GM20000 (cell line): ENCODE data around the gene FER1L5.

Experiments
- DNase-seq: peaks from one replicate; pipeline ENCODE4 v3.0.0; 2012; ENCODE audit warnings: low spot score
- TF ChIP-seq, protein P1 (sequence below): IDR thresholded peaks from 2 replicates; pipeline ENCODE4 v1.5.1; 2012; ENCODE audit warnings: mild to moderate bottlenecking, control low read depth; ENCODE audit errors: extremely low read depth, missing control alignments

Gene FER1L5

DNA sequence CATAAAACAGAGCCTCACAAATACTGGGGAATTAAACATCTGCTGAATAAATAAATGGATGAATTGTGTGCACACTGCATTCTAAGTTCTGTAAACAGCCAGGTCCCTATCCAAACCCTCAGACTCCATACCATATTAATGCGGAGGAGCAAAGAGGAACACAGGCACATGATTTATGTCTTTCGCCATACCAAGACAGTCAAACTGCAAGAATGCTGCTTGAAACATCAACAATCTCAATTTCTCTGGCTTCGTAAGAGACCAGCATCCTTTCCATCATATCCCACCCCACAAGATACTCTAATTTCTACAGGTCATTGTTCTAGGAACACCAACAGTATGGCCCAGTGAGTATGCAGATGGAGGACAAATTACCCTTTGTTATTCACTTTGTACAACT lies 19.4 kb upstream of the FER1L5 start:
- TF ChIP-seq, protein P1, sequence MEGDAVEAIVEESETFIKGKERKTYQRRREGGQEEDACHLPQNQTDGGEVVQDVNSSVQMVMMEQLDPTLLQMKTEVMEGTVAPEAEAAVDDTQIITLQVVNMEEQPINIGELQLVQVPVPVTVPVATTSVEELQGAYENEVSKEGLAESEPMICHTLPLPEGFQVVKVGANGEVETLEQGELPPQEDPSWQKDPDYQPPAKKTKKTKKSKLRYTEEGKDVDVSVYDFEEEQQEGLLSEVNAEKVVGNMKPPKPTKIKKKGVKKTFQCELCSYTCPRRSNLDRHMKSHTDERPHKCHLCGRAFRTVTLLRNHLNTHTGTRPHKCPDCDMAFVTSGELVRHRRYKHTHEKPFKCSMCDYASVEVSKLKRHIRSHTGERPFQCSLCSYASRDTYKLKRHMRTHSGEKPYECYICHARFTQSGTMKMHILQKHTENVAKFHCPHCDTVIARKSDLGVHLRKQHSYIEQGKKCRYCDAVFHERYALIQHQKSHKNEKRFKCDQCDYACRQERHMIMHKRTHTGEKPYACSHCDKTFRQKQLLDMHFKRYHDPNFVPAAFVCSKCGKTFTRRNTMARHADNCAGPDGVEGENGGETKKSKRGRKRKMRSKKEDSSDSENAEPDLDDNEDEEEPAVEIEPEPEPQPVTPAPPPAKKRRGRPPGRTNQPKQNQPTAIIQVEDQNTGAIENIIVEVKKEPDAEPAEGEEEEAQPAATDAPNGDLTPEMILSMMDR = no peak
- DNase-seq = no peak

DNA sequence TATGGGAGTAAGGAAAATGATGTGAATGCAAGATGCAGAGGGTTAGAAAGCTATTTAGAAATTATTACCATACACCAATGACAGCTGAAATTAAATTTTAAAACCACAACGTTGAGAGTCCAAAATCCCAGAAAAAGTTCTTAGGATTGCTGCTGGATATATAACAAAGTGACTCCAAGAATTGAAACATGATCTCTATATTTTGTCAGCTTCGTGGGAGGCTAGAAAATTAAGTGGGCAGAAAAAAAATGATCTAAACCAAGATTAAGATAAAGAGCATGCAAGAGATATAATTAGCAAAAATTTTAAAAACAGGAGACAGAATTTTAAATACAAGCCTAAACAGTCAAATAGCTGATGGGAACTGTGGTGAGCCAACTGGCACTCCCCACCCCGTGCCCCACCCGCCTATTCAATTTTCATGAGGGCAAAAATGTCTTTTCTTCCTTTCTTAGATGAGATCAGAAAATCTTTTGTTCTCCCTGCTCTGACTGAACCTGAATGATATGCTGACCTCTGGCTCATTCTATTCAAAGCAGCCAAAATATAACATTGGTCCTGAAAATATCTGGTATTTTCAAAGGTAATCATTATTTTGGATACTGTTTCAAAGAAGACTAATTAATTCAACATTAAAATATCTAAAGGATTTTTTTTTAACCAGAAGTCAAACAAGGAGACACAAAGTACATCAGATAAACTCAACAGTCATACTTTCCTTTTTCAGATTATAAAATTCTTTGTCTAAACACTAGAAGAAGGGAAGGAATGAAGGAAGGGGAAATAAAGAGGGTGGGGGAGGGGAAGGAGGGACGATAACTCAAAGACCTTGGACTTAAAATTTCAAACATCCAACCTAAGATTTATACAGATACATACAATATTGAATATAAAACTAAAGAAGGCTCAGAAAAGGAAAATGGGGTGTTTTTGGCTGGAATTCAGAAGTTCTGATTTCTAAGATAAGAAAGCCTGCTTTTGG lies 16.7 kb upstream of the FER1L5 start:
- DNase-seq = no peak
- TF ChIP-seq, protein P1 = no peak

DNA sequence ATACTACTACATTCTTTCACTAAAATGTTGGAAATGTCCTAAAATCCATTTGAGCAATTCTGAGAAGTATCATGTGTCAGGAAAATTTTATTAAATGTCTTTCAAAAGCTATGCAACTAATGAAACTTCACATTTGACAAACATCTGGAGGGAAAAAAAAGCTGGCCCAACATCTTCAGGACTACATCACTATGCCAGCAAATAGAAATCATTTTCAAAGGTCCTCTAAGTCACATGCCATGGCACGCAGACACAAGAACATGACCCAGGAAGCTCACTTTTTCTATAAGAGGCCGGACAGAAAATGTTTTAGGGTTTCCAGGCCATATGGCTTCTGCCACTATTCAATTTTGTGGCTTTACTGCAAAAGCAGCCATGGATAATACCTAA lies 16.0 kb upstream of the FER1L5 start:
- DNase-seq = no peak
- TF ChIP-seq, protein P1 = no peak

DNA sequence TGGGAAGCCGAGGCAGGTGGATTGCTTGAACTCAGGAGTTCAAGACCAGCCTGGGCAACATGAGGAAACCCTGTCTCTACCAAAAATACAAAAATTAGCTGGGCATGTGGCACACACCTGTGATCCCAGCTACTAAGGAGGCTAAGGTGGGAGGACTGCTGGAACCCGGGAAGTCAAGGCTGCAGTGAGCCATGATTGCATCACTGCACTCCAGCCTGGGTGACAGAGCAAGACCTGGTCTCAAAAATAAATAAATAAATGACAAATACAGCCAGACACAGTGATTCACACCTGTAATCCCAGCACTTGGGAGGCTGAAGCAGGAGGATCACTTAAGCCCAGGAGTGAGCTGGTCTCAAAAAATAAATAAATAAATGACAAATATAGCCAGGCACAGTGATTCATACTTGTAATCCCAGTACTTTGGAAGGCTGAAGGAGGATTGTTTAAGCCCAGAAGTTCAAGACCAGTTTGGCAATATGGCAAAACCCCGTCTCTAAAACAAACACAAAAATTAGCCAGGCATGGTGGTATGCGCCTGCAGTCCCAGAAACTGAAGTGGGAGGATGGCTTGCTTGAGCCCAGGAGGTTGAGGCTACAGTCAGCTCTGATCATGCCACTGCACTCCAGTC lies 10.6 kb upstream of the FER1L5 start:
- DNase-seq = no peak
- TF ChIP-seq, protein P1 = no peak

DNA sequence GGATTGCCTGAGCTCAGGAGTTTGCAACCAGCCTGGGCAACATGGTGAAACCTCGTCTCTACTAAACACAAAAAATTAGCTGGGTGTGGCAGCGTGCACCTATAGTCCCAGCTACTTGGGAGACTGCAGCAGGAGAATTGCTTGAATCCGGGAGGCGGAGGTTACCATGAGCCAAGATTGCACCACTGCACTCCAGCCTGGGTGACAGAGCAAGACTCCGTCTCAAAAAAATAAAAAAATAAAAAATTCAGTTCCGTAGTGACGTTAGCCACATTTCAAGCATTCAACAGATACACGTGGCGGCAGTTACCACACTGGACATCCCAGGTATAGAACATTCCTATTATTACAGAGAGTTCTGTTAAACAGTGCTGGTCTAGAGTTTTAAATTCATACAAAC lies 8.9 kb upstream of the FER1L5 start:
- no peak for DNase-seq
- TF ChIP-seq, protein P1 = no peak

DNA sequence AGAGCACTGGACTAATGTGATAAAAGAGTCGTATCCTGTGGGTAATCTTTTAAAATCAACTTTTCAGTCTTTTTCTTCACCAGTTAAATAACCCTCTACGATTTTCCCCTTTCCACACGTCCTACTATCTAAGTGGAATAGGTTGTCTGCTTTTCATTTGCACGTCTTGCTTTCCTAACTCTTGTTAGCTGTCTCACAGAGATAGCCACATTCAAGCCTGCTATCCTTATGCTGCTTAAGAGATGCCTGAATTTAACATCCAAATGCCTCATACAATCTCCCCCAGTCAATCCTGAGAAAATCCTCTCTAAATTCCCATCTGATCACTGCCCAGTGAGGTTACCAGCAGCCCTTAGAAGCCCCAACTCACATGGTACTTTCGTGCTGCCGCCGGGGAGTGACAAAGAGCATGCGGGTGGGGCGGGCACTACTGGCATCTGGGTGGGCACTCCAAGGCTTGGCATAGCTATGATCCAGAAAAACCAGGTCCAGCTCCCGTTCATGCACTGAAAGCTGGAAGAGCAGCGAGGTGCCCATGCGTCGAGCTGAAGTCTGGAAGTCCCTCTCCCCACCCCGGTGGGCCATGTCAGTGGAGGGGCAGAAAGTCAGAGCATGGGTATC lies 5.9 kb upstream of the FER1L5 start:
- DNase-seq = no peak
- TF ChIP-seq, protein P1 = no peak
